ENCODE measurements around the gene TSC22D4. TPM values are rescaled to one million over a fixed set of nuclear protein-coding genes. Genes with fewer than 3 reads are reported as not detected.
"Not testable (repeated sequence)": the region's sequence is repeated elsewhere in the genome, so short reads cannot be mapped to it uniquely, and the experiment has no call there.

TSC22D4 gene
- total RNA-seq, 3 donors from 2014 or later = 45.1 to 65.2 (median 64.8) TPM

GRCh38 chr7:100446040-100446439 lies 33.0 kb downstream of the TSC22D4 start:
- Histone ChIP-seq H3K36me3 (ENCODE audit: low read depth) (no peaks in the 10 kb centered on the region), H3K9me3 (no peaks in the 10 kb centered on the region), H3K4me3 (no peak overlapping the region), H3K4me1 (ENCODE audit: low read depth) (no peaks in the 10 kb centered on the region)
- DNase-seq (peak in 1 of 3 donors; percentile 2), ATAC-seq (no peak)
- intact Hi-C loops (cut with DNase I, micrococcal nuclease) = no loop called here
- no peak for TF ChIP-seq CTCF (IDR thresholded peaks at IDR 0.05)

- Histone ChIP-seq H3K4me3 (no peak overlapping the region), H3K36me3 (ENCODE audit: low read depth) (no peaks in the 10 kb centered on the region), H3K4me1 (ENCODE audit: low read depth) (no peaks in the 10 kb centered on the region), H3K9me3 (no peaks in the 10 kb centered on the region)
- no peak for TF ChIP-seq CTCF (IDR thresholded peaks at IDR 0.05)
- ATAC-seq (peak; percentile 84), DNase-seq (peak in 1 of 3 donors; percentile 49)
- intact Hi-C loops (cut with DNase I, micrococcal nuclease) = no loop called here
These were observed 34.4 kb downstream of the TSC22D4 start for GRCh38 chr7:100444311-100445278.

GRCh38 chr7:100443096-100443840 lies 35.7 kb downstream of the TSC22D4 start:
- H3K4me3 ChIP-seq = no peak overlapping the region
- H3K4me1 ChIP-seq (ENCODE audit: low read depth) = no peaks in the 10 kb centered on the region
- DNase-seq (no peak), ATAC-seq (no peak)
- H3K9me3 ChIP-seq = no peaks in the 10 kb centered on the region
- H3K36me3 ChIP-seq (ENCODE audit: low read depth) = no peaks in the 10 kb centered on the region
- intact Hi-C loops (cut with DNase I, micrococcal nuclease) = no loop called here
- no peak for TF ChIP-seq CTCF (IDR thresholded peaks at IDR 0.05)

GRCh38 chr7:100441641-100442535 lies 37.1 kb downstream of the TSC22D4 start:
- intact Hi-C loops (cut with DNase I, micrococcal nuclease) = no loop called here
- no peak overlapping the region for H3K4me3 ChIP-seq
- H3K36me3 ChIP-seq (ENCODE audit: low read depth) = no peaks in the 10 kb centered on the region
- DNase-seq (no peak), ATAC-seq (no peak)
- no peak for TF ChIP-seq CTCF (IDR thresholded peaks at IDR 0.05)
- H3K9me3 ChIP-seq = no peaks in the 10 kb centered on the region
- H3K4me1 ChIP-seq (ENCODE audit: low read depth) = no peaks in the 10 kb centered on the region

GRCh38 chr7:100439244-100439643 lies 39.8 kb downstream of the TSC22D4 start:
- ATAC-seq; intact Hi-C loops (cut with DNase I, micrococcal nuclease); H3K4me3 ChIP-seq; H3K9me3 ChIP-seq; H3K36me3 ChIP-seq (ENCODE audit: low read depth); DNase-seq: not testable (repeated sequence)
- peaks cover 10% of the 10 kb centered on the region for H3K4me1 ChIP-seq (ENCODE audit: low read depth)

- H3K36me3 ChIP-seq (ENCODE audit: low read depth); ATAC-seq; DNase-seq: not testable (repeated sequence)
These were observed 40.3 kb downstream of the TSC22D4 start for GRCh38 chr7:100438731-100439130.

More at GRCh38 chr7:100438731-100439130, 40.3 kb downstream of the TSC22D4 start:
- H3K9me3 ChIP-seq; H3K4me3 ChIP-seq; intact Hi-C loops (cut with DNase I, micrococcal nuclease): not testable (repeated sequence)
- peaks cover 12% of the 10 kb centered on the region for H3K4me1 ChIP-seq (ENCODE audit: low read depth)
